Stimulated activated CD8-positive, alpha-beta memory T cell treated with anti-CD3 and anti-CD28 coated beads, Interleukin-4, amount 100 ng/mL, for 48 hours (primary cell): Measurements from ENCODE around the gene FSD1L.

Experiments used
- DNase-seq: peaks from one replicate; pipeline ENCODE4 v3.0.0-alpha.2; 2020

Gene FSD1L

GRCh38 chr9:105447814-105448812 lies at the start of gene FSD1L:
TSS of gene FSD1L (plus strand) at chr9:105448034. CDS start at chr9:105448221, 187 bp downstream.
- peak; percentile 89 for DNase-seq

GRCh38 chr9:105399117-105399516 lies 48.7 kb upstream of the FSD1L start:
- DNase-seq = no peak

- DNase-seq = no peak
These were observed 46.2 kb upstream of the FSD1L start for GRCh38 chr9:105401651-105402050.

- DNase-seq = no peak
These were observed 44.1 kb upstream of the FSD1L start for GRCh38 chr9:105403552-105404248.

- peak; percentile 60 for DNase-seq
These were observed 42.2 kb upstream of the FSD1L start for GRCh38 chr9:105405514-105406131.

GRCh38 chr9:105406369-105406768 lies 41.5 kb upstream of the FSD1L start:
- DNase-seq = no peak

- DNase-seq = no peak
These were observed 34.3 kb upstream of the FSD1L start for GRCh38 chr9:105413525-105413924.

GRCh38 chr9:105414947-105415661 lies 32.7 kb upstream of the FSD1L start:
- peak; percentile 73 for DNase-seq

GRCh38 chr9:105415662-105415980 lies 32.2 kb upstream of the FSD1L start:
- DNase-seq = no peak

GRCh38 chr9:105416840-105417239 lies 31.0 kb upstream of the FSD1L start:
- no peak for DNase-seq

- DNase-seq = no peak
These were observed 29.0 kb upstream of the FSD1L start for GRCh38 chr9:105418588-105419500.

- DNase-seq = no peak
These were observed 27.8 kb upstream of the FSD1L start for GRCh38 chr9:105419816-105420597.

GRCh38 chr9:105421154-105421553 lies 26.7 kb upstream of the FSD1L start:
- DNase-seq = no peak

GRCh38 chr9:105421864-105422263 lies 26.0 kb upstream of the FSD1L start:
- DNase-seq = no peak

- DNase-seq = no peak
These were observed 21.9 kb upstream of the FSD1L start for GRCh38 chr9:105425816-105426433.

GRCh38 chr9:105426657-105427056 lies 21.2 kb upstream of the FSD1L start:
- no peak for DNase-seq

- DNase-seq = no peak
These were observed 16.2 kb upstream of the FSD1L start for GRCh38 chr9:105431424-105432246.

GRCh38 chr9:105432247-105432842 lies 15.5 kb upstream of the FSD1L start:
- no peak for DNase-seq

- no peak for DNase-seq
These were observed 12.4 kb upstream of the FSD1L start for GRCh38 chr9:105435453-105435852.
